Raji (cell line): ENCODE data around the gene TMEM178B.

ENCODE experiments used
- POLR2A ChIP-seq: IDR thresholded peaks from 2 replicates; pipeline ENCODE4 v1.6.1; 2011; ENCODE audit warnings: low read depth, low read length, control low read depth; ENCODE audit not compliant: insufficient read depth

TMEM178B gene

GRCh38 chr7:141158561-141158960 lies 84.7 kb downstream of the TMEM178B start:
- no peak for TF ChIP-seq POLR2A

- no peak for TF ChIP-seq POLR2A
Observed at GRCh38 chr7:141160246-141160860, 86.5 kb downstream of the TMEM178B start.

- TF ChIP-seq POLR2A, result no peak
Observed at GRCh38 chr7:141161550-141162535, 88.0 kb downstream of the TMEM178B start.

GRCh38 chr7:141165521-141165920 lies 91.7 kb downstream of the TMEM178B start:
- no peak for TF ChIP-seq POLR2A

GRCh38 chr7:141166926-141167325 lies 93.1 kb downstream of the TMEM178B start:
- TF ChIP-seq POLR2A, result no peak

- TF ChIP-seq POLR2A, result no peak
Observed at GRCh38 chr7:141167381-141167964, 93.6 kb downstream of the TMEM178B start.

- no peak for TF ChIP-seq POLR2A
Observed at GRCh38 chr7:141178486-141179135, 104.7 kb downstream of the TMEM178B start.

- TF ChIP-seq POLR2A, result no peak
Observed at GRCh38 chr7:141181812-141182211, 107.9 kb downstream of the TMEM178B start.

- TF ChIP-seq POLR2A, result no peak
Observed at GRCh38 chr7:141184532-141185190, 110.8 kb downstream of the TMEM178B start.

GRCh38 chr7:141185369-141185967 lies 111.6 kb downstream of the TMEM178B start:
- TF ChIP-seq POLR2A, result no peak

- no peak for TF ChIP-seq POLR2A
Observed at GRCh38 chr7:141189231-141189630, 115.4 kb downstream of the TMEM178B start.

GRCh38 chr7:141190495-141190894 lies 116.6 kb downstream of the TMEM178B start:
- TF ChIP-seq POLR2A, result no peak

- TF ChIP-seq POLR2A, result no peak
Observed at GRCh38 chr7:141191277-141191676, 117.4 kb downstream of the TMEM178B start.

GRCh38 chr7:141193066-141193465 lies 119.2 kb downstream of the TMEM178B start:
- no peak for TF ChIP-seq POLR2A
